NCI-H2029 treated with DMSO at 0.1 percent for 48 hours (cell line): ENCODE data around the gene C11orf91.
"Not testable (repeated sequence)": the region's sequence is repeated elsewhere in the genome, so short reads cannot be mapped to it uniquely, and the experiment has no call there.

Source experiments
- DNase-seq: peaks from one replicate; lab custom pipeline; 2025; lab: John Stamatoyannopoulos, UW

C11orf91 gene

GRCh38 chr11:33700502-33701271 is at the start of gene C11orf91:
Gene C11orf91, minus strand, starts transcription at chr11:33700826. Its CDS starts 86 bp downstream, at chr11:33700740.
- DNase-seq: peak; percentile 70

GRCh38 chr11:33747979-33748378 is 47.4 kb upstream of the C11orf91 start:
- DNase-seq: no peak

- no peak for DNase-seq
These were observed 42.7 kb upstream of the C11orf91 start for GRCh38 chr11:33743291-33743690.

- no peak for DNase-seq
These were observed 41.7 kb upstream of the C11orf91 start for GRCh38 chr11:33742249-33742851.

GRCh38 chr11:33741806-33742205 is 41.2 kb upstream of the C11orf91 start:
- no peak for DNase-seq

GRCh38 chr11:33737362-33737821 is 36.8 kb upstream of the C11orf91 start:
- DNase-seq: no peak

- DNase-seq: peak; percentile 59
These were observed 35.7 kb upstream of the C11orf91 start, which contains the start of gene CD59 for GRCh38 chr11:33736148-33736812. Gene CD59, minus strand, starts transcription at chr11:33736423. Its CDS starts 13,978 bp downstream, at chr11:33722445.

- peak; percentile 22 for DNase-seq
These were observed 34.9 kb upstream of the C11orf91 start for GRCh38 chr11:33735271-33736147.

GRCh38 chr11:33734441-33735270 is 34.0 kb upstream of the C11orf91 start:
- DNase-seq: peak; percentile 54

- peak; percentile 81 for DNase-seq
These were observed 33.4 kb upstream of the C11orf91 start for GRCh38 chr11:33733980-33734379.

- DNase-seq: no peak
These were observed 31.3 kb upstream of the C11orf91 start for GRCh38 chr11:33731723-33732531.

GRCh38 chr11:33730716-33731115 is 30.1 kb upstream of the C11orf91 start:
- no peak for DNase-seq

GRCh38 chr11:33729072-33729664 is 28.5 kb upstream of the C11orf91 start:
- DNase-seq: not testable (repeated sequence)

GRCh38 chr11:33727539-33727938 is 26.9 kb upstream of the C11orf91 start:
- DNase-seq: not testable (repeated sequence)

GRCh38 chr11:33725496-33725895 is 24.9 kb upstream of the C11orf91 start:
- DNase-seq: no peak

GRCh38 chr11:33724644-33725035 is 24.0 kb upstream of the C11orf91 start:
- no peak for DNase-seq

GRCh38 chr11:33723238-33723881 is 22.7 kb upstream of the C11orf91 start:
- no peak for DNase-seq

GRCh38 chr11:33722590-33723234 is 22.1 kb upstream of the C11orf91 start:
- no peak for DNase-seq

GRCh38 chr11:33721984-33722383 is 21.4 kb upstream of the C11orf91 start:
- DNase-seq: no peak
